Measurements from ENCODE around the gene CD82. TPM values are rescaled to one million over a fixed set of nuclear protein-coding genes. Genes with fewer than 3 reads are reported as not detected.

The CD82 gene
- total RNA-seq, 1 experiment from 2014 or later: 26.1 TPM

- in situ Hi-C loops (cut with HindIII; ENCODE audit: low pct_unique_long_range_greater_than_20kb, low sequenced_read_pairs): no loop called here
- POLR2A ChIA-PET: no interaction called here
- CTCF ChIA-PET: no interaction called here
- intact Hi-C loops (cut with micrococcal nuclease; ENCODE audit: unreplicated experiment): no loop called here
- Histone ChIP-seq H3K36me3 (ENCODE audit: control insufficient read depth, insufficient read depth, low read length) (no peaks in the 10 kb centered on the region), H3K27ac (ENCODE audit: low read length) (no peak overlapping the region), H3K27me3 (ENCODE audit: control insufficient read depth, insufficient read depth, low read length) (no peaks in the 10 kb centered on the region), H3K4me3 (ENCODE audit: low read depth in 2 of 2, low read length in 2 of 2) (no peak overlapping the region), H3K4me1 (ENCODE audit: control insufficient read depth, insufficient read depth, low read length) (no peaks in the 10 kb centered on the region), H3K9me3 (ENCODE audit: control insufficient read depth, insufficient read depth, low read depth, low read length) (no peaks in the 10 kb centered on the region)
- DNase-seq (ENCODE audit: low read depth, low spot score) (no peak), ATAC-seq (no peak)
- BruUV-seq (replicated peaks): no TSS peak
- TF ChIP-seq REST (IDR thresholded peaks at IDR 0.05; ENCODE audit: insufficient read depth in 1 of 2, low read depth in 2 of 2, low read length in 1 of 2) (no peak), SIN3A (IDR thresholded peaks at IDR 0.05; ENCODE audit: borderline replicate concordance, insufficient read depth, low read depth, low read length) (no peak), TCF7L2 (IDR thresholded peaks at IDR 0.05; ENCODE audit: low read depth, low read length) (no peak), POLR2AphosphoS5 (IDR thresholded peaks at IDR 0.05; ENCODE audit: low read depth, low read length) (no peak)
- TF ChIP-seq, protein P1, sequence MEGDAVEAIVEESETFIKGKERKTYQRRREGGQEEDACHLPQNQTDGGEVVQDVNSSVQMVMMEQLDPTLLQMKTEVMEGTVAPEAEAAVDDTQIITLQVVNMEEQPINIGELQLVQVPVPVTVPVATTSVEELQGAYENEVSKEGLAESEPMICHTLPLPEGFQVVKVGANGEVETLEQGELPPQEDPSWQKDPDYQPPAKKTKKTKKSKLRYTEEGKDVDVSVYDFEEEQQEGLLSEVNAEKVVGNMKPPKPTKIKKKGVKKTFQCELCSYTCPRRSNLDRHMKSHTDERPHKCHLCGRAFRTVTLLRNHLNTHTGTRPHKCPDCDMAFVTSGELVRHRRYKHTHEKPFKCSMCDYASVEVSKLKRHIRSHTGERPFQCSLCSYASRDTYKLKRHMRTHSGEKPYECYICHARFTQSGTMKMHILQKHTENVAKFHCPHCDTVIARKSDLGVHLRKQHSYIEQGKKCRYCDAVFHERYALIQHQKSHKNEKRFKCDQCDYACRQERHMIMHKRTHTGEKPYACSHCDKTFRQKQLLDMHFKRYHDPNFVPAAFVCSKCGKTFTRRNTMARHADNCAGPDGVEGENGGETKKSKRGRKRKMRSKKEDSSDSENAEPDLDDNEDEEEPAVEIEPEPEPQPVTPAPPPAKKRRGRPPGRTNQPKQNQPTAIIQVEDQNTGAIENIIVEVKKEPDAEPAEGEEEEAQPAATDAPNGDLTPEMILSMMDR (IDR thresholded peaks at IDR 0.05): no peak
Observed at GRCh38 chr11:44591557-44591956, 26.1 kb downstream of the CD82 start.

- ChIA-PET CTCF (interaction anchor here (0.5 kb wide), 1 partner anchor 135 kb away, joined by 3 read pairs; no protein-coding TSS in a partner anchor), POLR2A (no interaction called here)
- TF ChIP-seq SIN3A (IDR thresholded peaks at IDR 0.05; ENCODE audit: borderline replicate concordance, insufficient read depth, low read depth, low read length): no peak
- no peak for TF ChIP-seq TCF7L2 (IDR thresholded peaks at IDR 0.05; ENCODE audit: low read depth, low read length)
- no peak for TF ChIP-seq POLR2AphosphoS5 (IDR thresholded peaks at IDR 0.05; ENCODE audit: low read depth, low read length)
- TF ChIP-seq, protein P1 (IDR thresholded peaks at IDR 0.05): no peak
- no peak for TF ChIP-seq REST (IDR thresholded peaks at IDR 0.05; ENCODE audit: insufficient read depth in 1 of 2, low read depth in 2 of 2, low read length in 1 of 2)
- Histone ChIP-seq H3K27me3 (ENCODE audit: control insufficient read depth, insufficient read depth, low read length) (no peaks in the 10 kb centered on the region), H3K27ac (ENCODE audit: low read length) (no peak overlapping the region), H3K4me3 (ENCODE audit: low read depth in 2 of 2, low read length in 2 of 2) (no peak overlapping the region), H3K4me1 (ENCODE audit: control insufficient read depth, insufficient read depth, low read length) (no peaks in the 10 kb centered on the region), H3K36me3 (ENCODE audit: control insufficient read depth, insufficient read depth, low read length) (no peaks in the 10 kb centered on the region), H3K9me3 (ENCODE audit: control insufficient read depth, insufficient read depth, low read depth, low read length) (no peaks in the 10 kb centered on the region)
- DNase-seq (ENCODE audit: low read depth, low spot score) (no peak), ATAC-seq (no peak)
- intact Hi-C loops (cut with micrococcal nuclease; ENCODE audit: unreplicated experiment) (no loop called here), in situ Hi-C loops (cut with HindIII; ENCODE audit: low pct_unique_long_range_greater_than_20kb, low sequenced_read_pairs) (no loop called here)
- BruUV-seq (replicated peaks): no TSS peak
Observed at GRCh38 chr11:44592125-44592940, 26.9 kb downstream of the CD82 start.
